Ovary (tissue), 3 donors: ENCODE results near the gene SLC25A29.

Experiments
- CTCF ChIP-seq, 3 donors: fragments of 450-650 bp in 2 of 3; fragments of 200-600 bp in 1 of 3; IDR thresholded peaks; one replicate each; pipeline versions ENCODE4 v1.5.1 to v1.8.0; 2016 to 2022; ENCODE audit warnings: antibody characterized with exemption in 3 of 3, mild to moderate bottlenecking in 1 of 3
- POLR2A ChIP-seq: fragments of 450-650 bp; IDR thresholded peaks from one replicate; pipeline ENCODE4 v1.6.1; 2017; ENCODE audit warnings: antibody characterized with exemption, mild to moderate bottlenecking, moderate library complexity
- donor health status: DM: no; HTN: no; CAD: no.

DNA sequence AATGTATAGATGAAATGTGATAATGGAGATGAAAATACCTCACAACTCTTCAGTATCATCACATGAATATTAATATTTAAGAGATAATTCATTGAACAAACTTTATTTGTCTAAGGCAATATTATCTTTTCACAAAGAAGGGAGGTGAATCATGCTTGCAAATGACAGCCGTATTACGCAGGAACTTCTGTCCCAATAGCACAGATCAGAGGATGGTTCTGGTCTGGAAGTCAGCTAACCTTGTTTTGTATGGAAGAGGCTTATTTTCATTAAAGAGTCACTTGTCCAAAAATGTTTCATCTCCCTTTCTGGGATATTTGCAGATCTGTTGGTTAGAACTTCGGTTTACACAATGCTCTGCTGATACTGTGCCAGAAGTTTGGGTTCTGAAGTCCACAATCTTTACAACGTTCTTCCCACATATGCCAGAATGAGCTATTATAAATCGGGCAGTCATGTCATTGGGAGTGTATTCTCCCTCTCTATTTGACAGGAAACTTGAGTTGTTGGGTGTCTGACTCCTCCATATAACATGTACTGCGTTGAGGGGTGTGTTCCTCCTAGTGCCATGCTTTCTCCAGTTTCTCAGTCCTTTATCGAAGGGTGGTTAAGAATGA lies 37.5 kb downstream of the SLC25A29 start:
- TF ChIP-seq CTCF (IDR thresholded peaks at IDR 0.05) = no peak
- TF ChIP-seq POLR2A = no peak
